Mammary epithelial cell (primary cell): ENCODE results near the gene IL17D.

Experiments used
- EZH2 ChIP-seq: IDR thresholded peaks from 2 replicates; pipeline ENCODE4 v1.6.1; 2012; ENCODE audit warnings: low read length, inconsistent platforms, borderline replicate concordance
- TF ChIP-seq, protein P1 (sequence below), 2 donors: IDR thresholded peaks in 1 of 2; conservative IDR thresholded peaks in 1 of 2; 2 replicates each; pipeline ENCODE4 v1.5.1; 2011 to 2012; ENCODE audit warnings: inconsistent platforms in 2 of 2, low read length in 2 of 2, mild to moderate bottlenecking in 2 of 2, control low read depth in 1 of 2, low read depth in 1 of 2; ENCODE audit not compliant: insufficient read depth in 1 of 2; ENCODE audit errors: extremely low read depth in 1 of 2

DNA sequence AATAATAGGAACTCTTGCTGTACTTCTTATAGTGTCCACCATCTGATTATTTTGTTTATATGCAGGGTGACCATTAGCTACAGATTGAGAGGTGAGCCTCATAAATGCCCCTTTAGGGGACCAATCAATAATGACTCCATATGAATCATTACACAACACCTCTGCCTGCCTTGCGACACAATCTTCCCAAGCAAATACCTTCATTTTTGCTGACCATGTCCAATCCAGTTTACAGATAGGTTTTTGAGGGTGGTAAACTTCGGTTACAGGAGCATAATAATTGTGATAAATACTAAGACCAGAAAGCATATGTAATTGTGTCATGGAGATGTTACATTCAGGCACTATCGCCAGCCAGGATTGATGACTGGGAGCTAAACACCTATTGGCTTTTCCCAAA is 23.6 kb upstream of the IL17D start:
- TF ChIP-seq, protein P1, sequence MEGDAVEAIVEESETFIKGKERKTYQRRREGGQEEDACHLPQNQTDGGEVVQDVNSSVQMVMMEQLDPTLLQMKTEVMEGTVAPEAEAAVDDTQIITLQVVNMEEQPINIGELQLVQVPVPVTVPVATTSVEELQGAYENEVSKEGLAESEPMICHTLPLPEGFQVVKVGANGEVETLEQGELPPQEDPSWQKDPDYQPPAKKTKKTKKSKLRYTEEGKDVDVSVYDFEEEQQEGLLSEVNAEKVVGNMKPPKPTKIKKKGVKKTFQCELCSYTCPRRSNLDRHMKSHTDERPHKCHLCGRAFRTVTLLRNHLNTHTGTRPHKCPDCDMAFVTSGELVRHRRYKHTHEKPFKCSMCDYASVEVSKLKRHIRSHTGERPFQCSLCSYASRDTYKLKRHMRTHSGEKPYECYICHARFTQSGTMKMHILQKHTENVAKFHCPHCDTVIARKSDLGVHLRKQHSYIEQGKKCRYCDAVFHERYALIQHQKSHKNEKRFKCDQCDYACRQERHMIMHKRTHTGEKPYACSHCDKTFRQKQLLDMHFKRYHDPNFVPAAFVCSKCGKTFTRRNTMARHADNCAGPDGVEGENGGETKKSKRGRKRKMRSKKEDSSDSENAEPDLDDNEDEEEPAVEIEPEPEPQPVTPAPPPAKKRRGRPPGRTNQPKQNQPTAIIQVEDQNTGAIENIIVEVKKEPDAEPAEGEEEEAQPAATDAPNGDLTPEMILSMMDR (conservative IDR thresholded peaks at IDR 0.05 in 1 of 2, IDR thresholded peaks at IDR 0.05 in 1 of 2; ENCODE audit: extremely low read depth in 1 of 2, insufficient read depth in 1 of 2, low read depth in 1 of 2, low read length in 2 of 2): no peak
- no peak for TF ChIP-seq EZH2
